Sigmoid colon (tissue), 7 donors: Measurements from ENCODE around the gene JAZF1. TPM values are rescaled to one million over a fixed set of nuclear protein-coding genes. Genes with fewer than 3 reads are reported as not detected.

ENCODE experiments used
- DNase-seq: peaks from one replicate; pipeline ENCODE4 v3.0.0-alpha.2; 2019
- H3K27ac ChIP-seq, 4 donors: fragments of 200-600 bp; sonication (generic); one replicate each; pipeline ENCODE4 v1.5.1; 2016 to 2019; ENCODE audit warnings: mild to moderate bottlenecking in 1 of 4
- H3K27me3 ChIP-seq, 3 donors: fragments of 200-600 bp; sonication (generic); one replicate each; pipeline ENCODE4 v1.5.1; 2019; ENCODE audit warnings: mild to moderate bottlenecking in 1 of 3
- H3K36me3 ChIP-seq, 4 donors: fragments of 200-600 bp; sonication (generic); one replicate each; pipeline ENCODE4 v1.5.1; 2016 to 2019
- H3K4me1 ChIP-seq, 4 donors: fragments of 200-600 bp; sonication (generic); one replicate each; pipeline ENCODE4 v1.5.1; 2017 to 2019
- H3K4me3 ChIP-seq, 4 donors: fragments of 200-600 bp; sonication (generic); one replicate each; pipeline ENCODE4 v1.5.1; 2017 to 2019; ENCODE audit warnings: mild to moderate bottlenecking in 2 of 4, moderate library complexity in 1 of 4
- H3K9me3 ChIP-seq, 4 donors: fragments of 200-600 bp in 3 of 4; sonication (generic) in 3 of 4; one replicate each; pipeline versions ENCODE4 v1.5.1 to v1.6.1; 2013 to 2019
- EP300 ChIP-seq, 4 donors: sonication (generic); formaldehyde crosslinking; IDR thresholded peaks; one replicate each; pipeline ENCODE4 v1.6.1; 2017; ENCODE audit warnings: antibody characterized with exemption in 4 of 4
- POLR2A ChIP-seq, 2 donors: fragments of 450-650 bp; IDR thresholded peaks; one replicate each; pipeline ENCODE4 v1.6.1; 2016; ENCODE audit warnings: antibody characterized with exemption in 2 of 2, mild to moderate bottlenecking in 2 of 2, moderate library complexity in 2 of 2
- POLR2AphosphoS5 ChIP-seq, 4 donors: sonication (generic); formaldehyde crosslinking; IDR thresholded peaks; one replicate each; pipeline ENCODE4 v1.6.1; 2017; ENCODE audit warnings: antibody characterized with exemption in 4 of 4
- WGBS, 2 donors: extraction: QIAGEN DNeasy Blood & Tissue Kit; methylation state at CpG; one replicate each; pipeline ENCODE4 v1.1.7; 2013; 5-methylcytosine and 5-hydroxymethylcytosine counted together
- intact Hi-C: fragments of 100-400 bp; cut with DNase I; formaldehyde crosslinking; loops from one replicate; pipeline ENCODE4 v1.15.1; 2023
- polyA plus RNA-seq, 3 donors: library from polyadenylated mRNA; stranded (reverse); fragments of 200-250 nt; gene quantifications; one replicate each; pipeline ENCODE4 v1.2.3, GENCODE V29; 2013
- total RNA-seq, 4 donors: library from RNA; depleted of rRNA; stranded (reverse); fragments of >200 nt; gene quantifications; one replicate each; pipeline ENCODE4 v1.1.0, GENCODE V29; 2016
- TF ChIP-seq, protein P1 (sequence below), 4 experiments: fragments of 450-650 bp in 3 of 4; fragments of 200-600 bp in 1 of 4; IDR thresholded peaks; one replicate each; pipeline ENCODE4 v1.5.1; 2016 to 2019; ENCODE audit warnings: antibody characterized with exemption in 4 of 4, mild to moderate bottlenecking in 3 of 4, moderate library complexity in 2 of 4
- donor health status: healthy with polysubstance abuse.
- donor health status: Bipolar disorder and iron deficiency.
- donor health status: healthy.

The JAZF1 gene
- total and polyA plus RNA-seq, 7 donors: 4.2 to 59.6 (median 46.4) TPM

GRCh38 chr7:27914409-27914808 is 266.2 kb downstream of the JAZF1 start:
- WGBS, 2 donors: 90 to 94% methylated on average over 3 of the region's 3 CpGs
- H3K27me3 ChIP-seq: no peaks in the 10 kb centered on the region
- peak overlapping the region in 2 of 4 donors; percentile 8 to 15 for H3K27ac ChIP-seq
- H3K4me3 ChIP-seq: no peak overlapping the region
- intact Hi-C loops: no loop called here
- H3K4me1 ChIP-seq: peaks cover 0 to 46% (median 30%) of the 10 kb centered on the region in 4 donors
- H3K9me3 ChIP-seq: no peaks in the 10 kb centered on the region
- DNase-seq: no peak
- no peak for TF ChIP-seq POLR2A (IDR thresholded peaks at IDR 0.05)
- TF ChIP-seq EP300 (IDR thresholded peaks at IDR 0.05): no peak
- TF ChIP-seq, protein P1, sequence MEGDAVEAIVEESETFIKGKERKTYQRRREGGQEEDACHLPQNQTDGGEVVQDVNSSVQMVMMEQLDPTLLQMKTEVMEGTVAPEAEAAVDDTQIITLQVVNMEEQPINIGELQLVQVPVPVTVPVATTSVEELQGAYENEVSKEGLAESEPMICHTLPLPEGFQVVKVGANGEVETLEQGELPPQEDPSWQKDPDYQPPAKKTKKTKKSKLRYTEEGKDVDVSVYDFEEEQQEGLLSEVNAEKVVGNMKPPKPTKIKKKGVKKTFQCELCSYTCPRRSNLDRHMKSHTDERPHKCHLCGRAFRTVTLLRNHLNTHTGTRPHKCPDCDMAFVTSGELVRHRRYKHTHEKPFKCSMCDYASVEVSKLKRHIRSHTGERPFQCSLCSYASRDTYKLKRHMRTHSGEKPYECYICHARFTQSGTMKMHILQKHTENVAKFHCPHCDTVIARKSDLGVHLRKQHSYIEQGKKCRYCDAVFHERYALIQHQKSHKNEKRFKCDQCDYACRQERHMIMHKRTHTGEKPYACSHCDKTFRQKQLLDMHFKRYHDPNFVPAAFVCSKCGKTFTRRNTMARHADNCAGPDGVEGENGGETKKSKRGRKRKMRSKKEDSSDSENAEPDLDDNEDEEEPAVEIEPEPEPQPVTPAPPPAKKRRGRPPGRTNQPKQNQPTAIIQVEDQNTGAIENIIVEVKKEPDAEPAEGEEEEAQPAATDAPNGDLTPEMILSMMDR (IDR thresholded peaks at IDR 0.05): no peak
- TF ChIP-seq POLR2AphosphoS5 (IDR thresholded peaks at IDR 0.05): no peak
- H3K36me3 ChIP-seq: no peaks in the 10 kb centered on the region

GRCh38 chr7:27912751-27913150 is 267.8 kb downstream of the JAZF1 start:
- Histone ChIP-seq H3K36me3 (no peaks in the 10 kb centered on the region), H3K9me3 (no peaks in the 10 kb centered on the region), H3K27ac (no peak overlapping the region), H3K27me3 (no peaks in the 10 kb centered on the region), H3K4me1 (peaks cover 0 to 36% (median 24%) of the 10 kb centered on the region in 4 donors), H3K4me3 (no peak overlapping the region)
- TF ChIP-seq POLR2AphosphoS5 (IDR thresholded peaks at IDR 0.05): no peak
- TF ChIP-seq EP300 (IDR thresholded peaks at IDR 0.05): no peak
- TF ChIP-seq, protein P1 (IDR thresholded peaks at IDR 0.05): no peak
- TF ChIP-seq POLR2A (IDR thresholded peaks at IDR 0.05): no peak
- WGBS, 2 donors: 94 to 97% methylated on average over 7 of the region's 7 CpGs
- intact Hi-C loops: no loop called here
- DNase-seq: no peak

DNA sequence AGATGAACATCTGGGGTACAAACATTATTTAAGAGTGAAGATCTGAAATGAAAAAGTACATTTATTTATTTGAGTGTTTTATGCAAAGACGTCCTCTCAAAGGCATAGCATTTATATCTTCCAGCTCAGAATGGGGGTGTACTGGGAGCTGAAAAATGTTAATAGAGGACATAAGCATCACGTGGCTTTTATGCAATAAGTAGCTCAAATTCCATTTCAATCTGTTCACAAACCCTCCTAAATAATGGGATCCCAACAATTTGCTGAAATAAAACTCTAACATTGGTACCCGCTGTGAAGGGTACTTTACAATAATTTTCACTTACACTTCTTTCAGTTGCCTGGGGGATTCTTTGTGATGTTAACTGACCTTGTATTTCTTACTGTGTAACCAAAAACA is 268.7 kb downstream of the JAZF1 start:
- Histone ChIP-seq H3K27ac (no peak overlapping the region), H3K36me3 (no peaks in the 10 kb centered on the region), H3K4me1 (peaks cover 0 to 27% (median 19%) of the 10 kb centered on the region in 4 donors), H3K4me3 (no peak overlapping the region), H3K9me3 (no peaks in the 10 kb centered on the region), H3K27me3 (no peaks in the 10 kb centered on the region)
- intact Hi-C loops: no loop called here
- TF ChIP-seq, protein P1 (IDR thresholded peaks at IDR 0.05): no peak
- TF ChIP-seq EP300 (IDR thresholded peaks at IDR 0.05): no peak
- DNase-seq: no peak
- WGBS, 2 donors: 91 to 95% methylated on average over 3 of the region's 3 CpGs

DNA sequence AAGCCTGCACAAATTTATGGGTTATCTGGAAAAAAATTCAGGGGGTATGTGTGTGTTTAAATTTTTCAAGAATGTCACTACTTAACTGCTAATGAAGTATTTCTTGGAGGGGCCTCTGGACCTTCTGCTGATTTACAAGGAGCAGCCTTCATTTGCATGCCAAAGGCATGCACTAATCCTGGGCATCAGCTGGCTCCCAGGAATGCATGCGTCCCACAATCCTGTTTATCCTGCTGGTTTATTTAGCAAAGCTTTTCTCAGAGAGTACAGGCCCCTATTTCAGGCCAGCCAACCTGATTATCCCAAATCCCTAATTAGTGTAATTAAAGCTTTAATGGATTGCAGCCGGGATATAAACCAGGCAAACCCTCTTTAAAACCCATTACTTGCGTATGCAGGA is 270.3 kb downstream of the JAZF1 start:
- no peak overlapping the region for H3K4me3 ChIP-seq
- TF ChIP-seq, protein P1 (IDR thresholded peaks at IDR 0.05): no peak
- TF ChIP-seq POLR2A (IDR thresholded peaks at IDR 0.05) (no peak), POLR2AphosphoS5 (IDR thresholded peaks at IDR 0.05) (no peak), EP300 (IDR thresholded peaks at IDR 0.05) (no peak)
- WGBS, 2 donors: 86 to 87% methylated on average over 3 of the region's 3 CpGs
- H3K36me3 ChIP-seq: no peaks in the 10 kb centered on the region
- H3K4me1 ChIP-seq: peaks cover 0 to 33% (median 22%) of the 10 kb centered on the region in 4 donors
- no peaks in the 10 kb centered on the region for H3K9me3 ChIP-seq
- H3K27ac ChIP-seq: peak overlapping the region in 1 of 4 donors; percentile 43
- H3K27me3 ChIP-seq: no peaks in the 10 kb centered on the region
- intact Hi-C loops: no loop called here
- DNase-seq: no peak

- H3K36me3 ChIP-seq: no peaks in the 10 kb centered on the region
- intact Hi-C loops: no loop called here
- no peak for DNase-seq
- WGBS, 2 donors: 94 to 97% methylated on average over 4 of the region's 4 CpGs
- H3K27ac ChIP-seq: no peak overlapping the region
- no peak overlapping the region for H3K4me3 ChIP-seq
- no peak for TF ChIP-seq POLR2AphosphoS5 (IDR thresholded peaks at IDR 0.05)
- TF ChIP-seq, protein P1 (IDR thresholded peaks at IDR 0.05): no peak
- no peak for TF ChIP-seq EP300 (IDR thresholded peaks at IDR 0.05)
- TF ChIP-seq POLR2A (IDR thresholded peaks at IDR 0.05): no peak
- H3K9me3 ChIP-seq: no peaks in the 10 kb centered on the region
- H3K4me1 ChIP-seq: peaks cover 0 to 19% (median 12%) of the 10 kb centered on the region in 4 donors
- no peaks in the 10 kb centered on the region for H3K27me3 ChIP-seq
Measured at GRCh38 chr7:27908534-27909165, 271.9 kb downstream of the JAZF1 start.
